Heart right ventricle (tissue), 16 donors: ENCODE results near the gene TIE1. TPM values are rescaled to one million over a fixed set of nuclear protein-coding genes. Genes with fewer than 3 reads are reported as not detected.
A peak's percentile ranks its signal among the peaks of the same experiment; 100 is the strongest.

Source experiments
- ATAC-seq, 8 donors: fragments of 200-7000 bp; cut with Tn5 transposase; one replicate each; pipeline ENCODE4 v1.9.1; 2020; ENCODE audit warnings: mild to moderate bottlenecking in 8 of 8, moderate library complexity in 8 of 8, moderate number of reproducible peaks in 1 of 8
- DNase-seq, 2 donors: peaks; one replicate each; pipeline ENCODE4 v3.0.0-alpha.2; 2020
- H3K27ac ChIP-seq, 10 donors: fragments of 200-600 bp; sonication (generic) in 2 of 10; one replicate each; pipeline versions ENCODE4 v1.5.0 to v1.8.0; 2020 to 2022; ENCODE audit warnings: mild to moderate bottlenecking in 3 of 10
- H3K27me3 ChIP-seq, 7 donors: fragments of 200-600 bp; one replicate each; pipeline ENCODE4 v1.8.0; 2021 to 2022; ENCODE audit warnings: mild to moderate bottlenecking in 2 of 7
- H3K36me3 ChIP-seq, 9 donors: fragments of 200-600 bp; sonication (generic) in 1 of 9; one replicate each; pipeline versions ENCODE4 v1.5.0 to v1.8.0; 2020 to 2022; ENCODE audit warnings: mild to moderate bottlenecking in 2 of 9
- H3K4me1 ChIP-seq, 9 donors: fragments of 200-600 bp; sonication (generic) in 1 of 9; one replicate each; pipeline versions ENCODE4 v1.5.0 to v1.8.0; 2020 to 2022; ENCODE audit warnings: mild to moderate bottlenecking in 4 of 9
- H3K4me3 ChIP-seq, 10 donors: fragments of 200-600 bp; sonication (generic) in 2 of 10; one replicate each; pipeline versions ENCODE4 v1.5.0 to v1.8.0; 2020 to 2022; ENCODE audit warnings: mild to moderate bottlenecking in 7 of 10, moderate library complexity in 2 of 10
- H3K9me3 ChIP-seq, 11 donors: fragments of 200-600 bp in 10 of 11; sonication (generic) in 2 of 11; one replicate each; pipeline versions ENCODE4 v1.5.0 to v1.8.0; 2013 to 2022; ENCODE audit warnings: mild to moderate bottlenecking in 2 of 11, control low read depth in 1 of 11, moderate library complexity in 1 of 11
- WGBS, 2 donors: extraction: QIAGEN DNeasy Blood & Tissue Kit; methylation state at CpG; one replicate each; pipeline ENCODE4 v1.1.7; 2013; ENCODE audit warnings: inconsistent platforms in 1 of 2; 5-methylcytosine and 5-hydroxymethylcytosine counted together
- intact Hi-C, 10 donors: fragments of 100-400 bp; cut with DNase I; formaldehyde crosslinking; loops; one replicate each; pipeline versions ENCODE4 v1.11.1 to v1.14.2; 2022
- polyA plus RNA-seq, 2 donors: library from polyadenylated mRNA; stranded (reverse); fragments of 200-250 nt; gene quantifications; one replicate each; pipeline ENCODE4 v1.2.3, GENCODE V29; 2013
- total RNA-seq, 10 donors: library from RNA; stranded (reverse); fragmentation: NEBNext Ultra II Directional in 3 of 10; extraction: Animal tissue kit (Norgen Biotek cat#: 25700) in 3 of 10; gene quantifications; one replicate each; pipeline versions ENCODE4 v1.2.1 to v1.2.4, GENCODE V29; 2021 to 2023
- TF ChIP-seq, protein P1 (sequence below), 9 donors: fragments of 200-600 bp; sonication (generic) in 2 of 9; IDR thresholded peaks; one replicate each; pipeline versions ENCODE4 v1.5.0 to v1.8.0; 2021 to 2022; ENCODE audit warnings: antibody characterized with exemption in 9 of 9, mild to moderate bottlenecking in 5 of 9, moderate library complexity in 1 of 9
- donor health status: Arrhythmogenic right ventricular cardiomyopathy.
- donor health status: ischemic (EF 13 %, LVEDD 7.1; RV severe dilation, severe dysfunction).
- donor health status: healthy with polysubstance abuse.
- donor health status: DM: no; HTN: yes; CAD: no.
- donor health status: DM: no; HTN: no; CAD: no.
- donor health status: ischemic (EF 25% LVEDD 6.9; RV normal size, moderate dysfunction).
- donor health status: ischemic (EF 25% LVEDD 5.7; RV mildly dilated, moderate dysfunction).
- donor health status: healthy.
- donor health status: DM: yes; HTN: yes; CAD: no.
- donor health status: Ischemic cardiomyopathy.
- donor health status: ischemic (EF 35%, LVEDD 5.7; RV mildly dilated, moderate dysfunction).
- donor health status: nonischemic (EF 11% LVEDD 7.7; RV severe dilation, severe dysfunction).
- donor health status: DM: yes; HTN: yes; CAD: no.
- donor health status: PGD.
- donor health status: ischemic (EF 29% LVEDD 5.4; RV normal size, mild dysfunction).
- donor health status: nonischemic (EF 23%, LVEDD 6.1; RV moderate dilation, normal function).

Gene TIE1
- total and polyA plus RNA-seq, 12 donors, result 19.9 to 55.8 (median 32.0) TPM

DNA sequence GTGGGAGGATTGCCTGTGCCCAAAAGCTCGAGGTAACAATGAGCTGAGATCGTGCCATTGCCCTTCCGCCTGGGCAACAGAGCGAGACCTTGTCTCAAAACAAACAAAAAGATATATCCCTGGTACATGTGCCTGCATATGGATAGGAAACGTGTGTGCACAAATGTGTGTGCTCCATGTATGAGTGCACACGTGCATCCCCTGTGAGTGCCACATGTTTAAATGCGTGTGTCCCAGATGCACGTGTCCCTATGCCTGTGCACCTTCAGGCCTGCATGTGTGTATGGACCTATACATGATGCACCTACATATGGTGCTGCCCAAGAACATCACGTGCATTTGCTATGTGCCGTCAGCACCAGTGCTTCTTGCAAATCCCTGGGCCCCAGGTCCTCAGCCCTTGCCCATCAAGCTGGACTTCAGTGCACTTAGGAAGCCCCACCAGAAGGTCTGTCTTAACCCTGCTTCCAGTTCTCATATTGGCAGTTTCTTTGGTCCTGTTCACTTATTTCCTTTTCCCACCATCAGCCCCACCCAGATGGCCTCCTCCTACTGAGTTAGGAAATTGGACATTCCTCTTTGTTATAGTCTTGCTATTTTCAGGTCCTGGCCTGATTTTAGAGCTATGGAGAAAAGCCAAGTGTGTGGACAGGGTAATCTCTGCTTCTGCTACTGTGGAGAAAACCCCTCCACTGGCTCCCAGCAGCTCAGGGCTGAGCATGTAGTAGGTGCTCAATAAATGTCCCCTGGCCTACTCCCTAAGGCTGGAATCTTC is 15.4 kb downstream of the TIE1 start:
- TF ChIP-seq, protein P1, sequence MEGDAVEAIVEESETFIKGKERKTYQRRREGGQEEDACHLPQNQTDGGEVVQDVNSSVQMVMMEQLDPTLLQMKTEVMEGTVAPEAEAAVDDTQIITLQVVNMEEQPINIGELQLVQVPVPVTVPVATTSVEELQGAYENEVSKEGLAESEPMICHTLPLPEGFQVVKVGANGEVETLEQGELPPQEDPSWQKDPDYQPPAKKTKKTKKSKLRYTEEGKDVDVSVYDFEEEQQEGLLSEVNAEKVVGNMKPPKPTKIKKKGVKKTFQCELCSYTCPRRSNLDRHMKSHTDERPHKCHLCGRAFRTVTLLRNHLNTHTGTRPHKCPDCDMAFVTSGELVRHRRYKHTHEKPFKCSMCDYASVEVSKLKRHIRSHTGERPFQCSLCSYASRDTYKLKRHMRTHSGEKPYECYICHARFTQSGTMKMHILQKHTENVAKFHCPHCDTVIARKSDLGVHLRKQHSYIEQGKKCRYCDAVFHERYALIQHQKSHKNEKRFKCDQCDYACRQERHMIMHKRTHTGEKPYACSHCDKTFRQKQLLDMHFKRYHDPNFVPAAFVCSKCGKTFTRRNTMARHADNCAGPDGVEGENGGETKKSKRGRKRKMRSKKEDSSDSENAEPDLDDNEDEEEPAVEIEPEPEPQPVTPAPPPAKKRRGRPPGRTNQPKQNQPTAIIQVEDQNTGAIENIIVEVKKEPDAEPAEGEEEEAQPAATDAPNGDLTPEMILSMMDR (IDR thresholded peaks at IDR 0.05), result no peak
- Histone ChIP-seq H3K36me3 (peaks cover 0 to 90% (median 0%) of the 10 kb centered on the region in 9 donors), H3K27ac (no peak overlapping the region), H3K9me3 (no peaks in the 10 kb centered on the region), H3K4me3 (no peak overlapping the region), H3K4me1 (peaks cover 0 to 12% (median 0%) of the 10 kb centered on the region in 9 donors), H3K27me3 (no peaks in the 10 kb centered on the region)
- intact Hi-C loops, result no loop called here
- ATAC-seq (no peak), DNase-seq (no peak)
- 92 to 99% methylated on average over 10 of the region's 10 CpGs for WGBS, 2 donors

DNA sequence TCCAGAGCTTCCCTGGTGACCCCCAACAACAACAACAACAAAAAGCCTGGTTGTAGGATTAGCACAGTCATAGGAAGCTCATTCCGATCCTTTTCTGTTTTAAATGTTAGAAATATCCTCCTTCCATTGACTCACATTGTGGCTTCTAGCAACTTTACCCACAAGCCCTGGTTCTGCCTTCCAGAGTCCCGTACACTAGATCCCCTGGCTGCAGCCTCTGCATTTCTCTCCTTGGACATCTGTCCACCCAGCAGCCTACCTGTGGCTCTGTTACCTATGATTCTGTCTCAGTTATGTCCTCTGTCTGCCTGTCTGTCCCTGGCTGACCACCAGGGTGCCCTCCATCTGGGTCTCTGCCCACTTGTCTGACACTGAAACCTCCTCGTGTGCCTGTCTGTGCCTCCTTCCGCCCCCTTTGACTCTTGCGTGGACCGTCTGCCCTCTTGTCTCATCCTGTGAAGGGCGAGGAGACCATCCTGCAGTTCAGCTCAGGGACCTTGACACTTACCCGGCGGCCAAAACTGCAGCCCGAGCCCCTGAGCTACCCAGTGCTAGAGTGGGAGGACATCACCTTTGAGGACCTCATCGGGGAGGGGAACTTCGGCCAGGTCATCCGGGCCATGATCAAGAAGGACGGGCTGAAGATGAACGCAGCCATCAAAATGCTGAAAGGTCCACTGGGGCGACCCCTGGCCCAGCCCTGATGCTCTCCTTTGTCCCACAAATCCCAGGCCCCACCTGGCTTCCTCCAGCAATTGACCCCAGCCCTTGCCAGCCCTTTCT is 16.1 kb downstream of the TIE1 start:
- ATAC-seq, result no peak
- intact Hi-C loops, result no loop called here
- 90 to 92% methylated on average over 16 of the region's 16 CpGs for WGBS, 2 donors
- Histone ChIP-seq H3K36me3 (peaks cover 0 to 90% (median 0%) of the 10 kb centered on the region in 9 donors), H3K27me3 (no peaks in the 10 kb centered on the region), H3K27ac (no peak overlapping the region), H3K9me3 (no peaks in the 10 kb centered on the region), H3K4me3 (no peak overlapping the region), H3K4me1 (peaks cover 0 to 12% (median 0%) of the 10 kb centered on the region in 9 donors)
- DNase-seq, result no peak
- TF ChIP-seq, protein P1 (IDR thresholded peaks at IDR 0.05), result no peak

- H3K4me1 ChIP-seq, result peaks cover 0 to 12% (median 0%) of the 10 kb centered on the region in 9 donors
- no peak overlapping the region for H3K4me3 ChIP-seq
- TF ChIP-seq, protein P1 (IDR thresholded peaks at IDR 0.05), result no peak
- 86 to 89% methylated on average over 15 of the region's 15 CpGs for WGBS, 2 donors
- no peak for DNase-seq
- H3K27ac ChIP-seq, result no peak overlapping the region
- peak in 2 of 8 donors; percentile 14 to 19 for ATAC-seq
- H3K9me3 ChIP-seq, result no peaks in the 10 kb centered on the region
- H3K27me3 ChIP-seq, result no peaks in the 10 kb centered on the region
- intact Hi-C loops, result no loop called here
- H3K36me3 ChIP-seq, result peaks cover 0 to 90% (median 4%) of the 10 kb centered on the region in 9 donors
Observed at GRCh38 chr1:43317817-43318471, 17.2 kb downstream of the TIE1 start.

DNA sequence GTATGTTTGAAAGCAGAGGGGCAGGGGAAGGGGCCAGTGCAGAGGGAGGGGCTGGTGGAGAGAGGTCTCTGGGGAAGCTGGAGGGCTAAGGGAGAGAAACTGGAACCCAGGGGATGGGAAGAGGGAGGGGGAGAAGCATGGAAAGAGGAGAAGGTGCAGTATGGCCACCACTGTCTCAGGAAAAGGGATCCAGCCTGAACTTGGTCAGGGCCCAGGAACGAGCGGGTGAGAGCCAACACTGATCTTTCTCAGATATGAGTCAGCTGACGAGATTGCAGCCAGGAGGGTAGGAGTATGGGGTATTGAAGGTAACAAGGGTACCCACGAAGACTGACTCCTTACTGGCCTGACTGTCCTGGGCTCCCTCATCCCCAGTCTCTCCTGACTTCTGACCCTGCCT is 18.0 kb downstream of the TIE1 start:
- WGBS, 2 donors, result 80 to 88% methylated on average over 4 of the region's 4 CpGs
- H3K27ac ChIP-seq, result no peak overlapping the region
- no peaks in the 10 kb centered on the region for H3K9me3 ChIP-seq
- DNase-seq (no peak), ATAC-seq (no peak)
- TF ChIP-seq, protein P1 (IDR thresholded peaks at IDR 0.05), result no peak
- H3K4me3 ChIP-seq, result no peak overlapping the region
- intact Hi-C loops, result no loop called here
- no peaks in the 10 kb centered on the region for H3K27me3 ChIP-seq
- peaks cover 0 to 12% (median 0%) of the 10 kb centered on the region in 9 donors for H3K4me1 ChIP-seq
- H3K36me3 ChIP-seq, result peaks cover 0 to 90% (median 4%) of the 10 kb centered on the region in 9 donors
